ENCODE data around the gene ITGA11. TPM values are rescaled to one million over a fixed set of nuclear protein-coding genes. Genes with fewer than 3 reads are reported as not detected.

The ITGA11 gene
- total RNA-seq, 2 experiments from 2014 or later: under 0.01 TPM; not detected in 1

DNA sequence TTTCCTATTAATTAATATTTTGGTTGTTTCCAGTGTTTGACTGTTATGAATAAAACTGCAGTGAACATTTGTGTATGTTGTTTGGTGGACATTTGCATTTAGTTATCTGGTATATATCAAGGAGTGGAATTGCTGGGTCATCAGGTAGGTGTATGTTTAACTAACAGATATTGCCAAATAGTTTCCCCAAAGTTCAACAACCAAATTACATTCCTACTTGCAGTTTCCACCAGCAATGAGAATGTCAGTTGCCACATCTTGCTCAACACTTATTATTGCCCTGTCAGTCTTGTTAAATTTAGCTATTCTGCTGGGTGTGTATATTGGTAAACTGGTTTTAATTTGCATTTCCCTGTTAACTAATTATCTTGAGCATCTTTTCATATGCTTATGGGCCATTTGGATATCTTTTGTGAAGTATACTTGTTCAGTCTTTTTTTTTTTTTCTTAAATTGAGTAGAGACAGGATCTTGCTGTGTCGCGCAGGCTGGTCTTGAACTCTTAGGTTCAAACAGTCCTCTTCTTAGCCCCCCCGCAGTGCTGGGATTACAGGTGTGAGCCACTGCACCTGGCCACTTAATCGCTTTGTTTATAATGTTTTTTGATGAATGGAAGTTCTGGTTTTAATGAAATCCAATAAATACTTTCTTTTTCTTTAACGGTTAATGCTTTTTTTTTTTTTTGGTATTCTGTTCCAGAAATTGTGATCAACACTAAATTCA lies 146.5 kb downstream of the ITGA11 start:
- BruUV-seq (replicated peaks): no TSS peak
- Histone ChIP-seq H3K9me3 (ENCODE audit: low read length) (peaks cover 14% of the 10 kb centered on the region; the same call in 1 of the 2 replicates), H4K20me1 (ENCODE audit: insufficient read depth, low read length) (peaks cover 33% of the 10 kb centered on the region), H2AFZ (ENCODE audit: low read length) (no peak overlapping the region), H3K36me3 (ENCODE audit: insufficient read depth, low read length) (peaks cover 60% of the 10 kb centered on the region), H3K4me2 (ENCODE audit: low read length) (no peak overlapping the region), H3K9me2 (ENCODE audit: insufficient read depth, low read length) (no peaks in the 10 kb centered on the region), H3K4me1 (ENCODE audit: insufficient read depth, low read length, poor library complexity, severe bottlenecking) (peaks cover 18% of the 10 kb centered on the region), H3K27ac (ENCODE audit: low read depth, low read length, poor library complexity, severe bottlenecking) (no peak overlapping the region), H3K79me2 (ENCODE audit: insufficient read depth, low read depth, low read length) (peaks cover 93% of the 10 kb centered on the region), H3K4me3 (ENCODE audit: low read depth, low read length, poor library complexity, severe bottlenecking) (no peak overlapping the region)
- CTCF ChIA-PET (ENCODE audit: unreplicated experiment): no interaction called here
- no peak for DNase-seq (ENCODE audit: low spot score)
- TF ChIP-seq, protein P1, sequence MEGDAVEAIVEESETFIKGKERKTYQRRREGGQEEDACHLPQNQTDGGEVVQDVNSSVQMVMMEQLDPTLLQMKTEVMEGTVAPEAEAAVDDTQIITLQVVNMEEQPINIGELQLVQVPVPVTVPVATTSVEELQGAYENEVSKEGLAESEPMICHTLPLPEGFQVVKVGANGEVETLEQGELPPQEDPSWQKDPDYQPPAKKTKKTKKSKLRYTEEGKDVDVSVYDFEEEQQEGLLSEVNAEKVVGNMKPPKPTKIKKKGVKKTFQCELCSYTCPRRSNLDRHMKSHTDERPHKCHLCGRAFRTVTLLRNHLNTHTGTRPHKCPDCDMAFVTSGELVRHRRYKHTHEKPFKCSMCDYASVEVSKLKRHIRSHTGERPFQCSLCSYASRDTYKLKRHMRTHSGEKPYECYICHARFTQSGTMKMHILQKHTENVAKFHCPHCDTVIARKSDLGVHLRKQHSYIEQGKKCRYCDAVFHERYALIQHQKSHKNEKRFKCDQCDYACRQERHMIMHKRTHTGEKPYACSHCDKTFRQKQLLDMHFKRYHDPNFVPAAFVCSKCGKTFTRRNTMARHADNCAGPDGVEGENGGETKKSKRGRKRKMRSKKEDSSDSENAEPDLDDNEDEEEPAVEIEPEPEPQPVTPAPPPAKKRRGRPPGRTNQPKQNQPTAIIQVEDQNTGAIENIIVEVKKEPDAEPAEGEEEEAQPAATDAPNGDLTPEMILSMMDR (conservative IDR thresholded peaks at IDR 0.05; ENCODE audit: low read length): no peak
- no peak for TF ChIP-seq EZH2phosphoT487 (IDR thresholded peaks at IDR 0.05; ENCODE audit: borderline replicate concordance, low read depth, low read length)
- POLR2A ChIA-PET: no interaction called here
- intact Hi-C loops (cut with micrococcal nuclease; ENCODE audit: unreplicated experiment): no loop called here

DNA sequence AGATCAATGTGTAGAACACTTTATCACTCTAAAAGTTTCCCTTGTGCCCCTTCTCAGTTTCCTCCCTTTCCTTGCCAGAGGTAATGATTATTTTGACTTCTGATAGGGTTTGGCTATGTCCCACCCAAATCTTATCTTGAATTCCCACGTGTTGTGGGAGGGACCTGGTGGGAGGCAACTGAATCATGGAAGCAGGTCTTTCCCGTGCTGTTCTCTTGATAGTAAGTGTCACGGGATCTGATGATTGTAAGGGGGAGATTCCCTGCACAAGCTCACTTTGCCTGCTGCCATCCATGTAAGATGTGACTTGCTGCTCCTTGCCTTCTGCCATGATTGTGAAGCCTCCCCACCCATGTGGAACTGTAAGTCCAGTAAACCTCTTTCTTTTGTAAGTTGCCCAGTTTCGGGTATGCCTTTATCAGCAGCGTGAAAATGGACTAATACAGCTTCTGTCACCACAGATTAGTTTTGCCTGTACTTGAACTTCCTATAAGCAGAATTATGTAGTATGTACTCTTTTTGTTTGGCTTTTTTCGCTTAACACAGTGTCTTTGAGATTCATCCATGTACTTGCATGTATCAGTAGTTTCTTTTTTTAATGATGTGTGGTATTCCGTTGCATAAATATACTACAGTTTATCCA lies 147.2 kb downstream of the ITGA11 start:
- BruUV-seq (replicated peaks): no TSS peak
- DNase-seq (ENCODE audit: low spot score): no peak
- Histone ChIP-seq H3K4me2 (ENCODE audit: low read length) (no peak overlapping the region), H4K20me1 (ENCODE audit: insufficient read depth, low read length) (peaks cover 38% of the 10 kb centered on the region), H3K36me3 (ENCODE audit: insufficient read depth, low read length) (peaks cover 60% of the 10 kb centered on the region), H3K9me2 (ENCODE audit: insufficient read depth, low read length) (no peaks in the 10 kb centered on the region), H3K9me3 (ENCODE audit: low read length) (peaks cover 14% of the 10 kb centered on the region; the same call in 1 of the 2 replicates), H3K4me3 (ENCODE audit: low read depth, low read length, poor library complexity, severe bottlenecking) (no peak overlapping the region), H2AFZ (ENCODE audit: low read length) (no peak overlapping the region), H3K4me1 (ENCODE audit: insufficient read depth, low read length, poor library complexity, severe bottlenecking) (peaks cover 25% of the 10 kb centered on the region), H3K27ac (ENCODE audit: low read depth, low read length, poor library complexity, severe bottlenecking) (no peak overlapping the region), H3K79me2 (ENCODE audit: insufficient read depth, low read depth, low read length) (peaks cover 95% of the 10 kb centered on the region)
- TF ChIP-seq, protein P1 (conservative IDR thresholded peaks at IDR 0.05; ENCODE audit: low read length): no peak
- TF ChIP-seq EZH2phosphoT487 (IDR thresholded peaks at IDR 0.05; ENCODE audit: borderline replicate concordance, low read depth, low read length): no peak
- intact Hi-C loops (cut with micrococcal nuclease; ENCODE audit: unreplicated experiment): no loop called here
- ChIA-PET CTCF (ENCODE audit: unreplicated experiment) (no interaction called here), POLR2A (no interaction called here)

DNA sequence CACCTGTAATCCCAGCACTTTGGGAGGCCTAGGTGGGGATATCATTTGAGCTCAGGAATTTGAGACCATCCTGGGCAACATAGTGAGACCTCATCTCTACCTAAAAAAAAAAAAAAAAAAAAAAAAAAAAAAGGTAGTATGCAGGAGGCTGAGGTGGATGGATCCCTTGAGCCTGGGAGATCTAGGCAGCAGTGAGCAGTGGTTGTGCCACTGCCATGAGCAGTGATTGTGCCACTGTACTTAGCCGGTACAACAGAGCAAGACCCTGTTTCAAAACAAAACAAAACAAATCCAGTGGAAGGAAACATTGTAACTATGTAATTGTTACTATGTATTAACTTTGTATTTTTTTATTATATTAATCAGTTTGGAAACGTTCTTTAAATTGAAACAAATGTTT lies 148.6 kb downstream of the ITGA11 start:
- H3K4me2 ChIP-seq (ENCODE audit: low read length): no peak overlapping the region
- ChIA-PET CTCF (ENCODE audit: unreplicated experiment) (interaction anchor here (0.5 kb wide), 1 partner anchor 23 kb away, joined by 3 read pairs; no protein-coding TSS in a partner anchor), POLR2A (interaction anchor here (0.6 kb wide), 1 partner anchor 226 kb away, joined by 3 read pairs; no protein-coding TSS in a partner anchor)

More for the DNA sequence above, 148.6 kb downstream of the ITGA11 start:
- H3K4me1 ChIP-seq (ENCODE audit: insufficient read depth, low read length, poor library complexity, severe bottlenecking): peaks cover 25% of the 10 kb centered on the region
- peaks cover 39% of the 10 kb centered on the region for H4K20me1 ChIP-seq (ENCODE audit: insufficient read depth, low read length)
- no TSS peak for BruUV-seq (replicated peaks)
- H3K79me2 ChIP-seq (ENCODE audit: insufficient read depth, low read depth, low read length): peaks cover 99% of the 10 kb centered on the region
- no peak for DNase-seq (ENCODE audit: low spot score)
- H3K4me3 ChIP-seq (ENCODE audit: low read depth, low read length, poor library complexity, severe bottlenecking): no peak overlapping the region
- intact Hi-C loops (cut with micrococcal nuclease; ENCODE audit: unreplicated experiment): no loop called here
- no peak overlapping the region for H3K27ac ChIP-seq (ENCODE audit: low read depth, low read length, poor library complexity, severe bottlenecking)
- TF ChIP-seq, protein P1 (conservative IDR thresholded peaks at IDR 0.05; ENCODE audit: low read length): no peak
- no peak for TF ChIP-seq EZH2phosphoT487 (IDR thresholded peaks at IDR 0.05; ENCODE audit: borderline replicate concordance, low read depth, low read length)
- H3K36me3 ChIP-seq (ENCODE audit: insufficient read depth, low read length): peaks cover 52% of the 10 kb centered on the region
- H3K9me3 ChIP-seq (ENCODE audit: low read length): peaks cover 14% of the 10 kb centered on the region; the same call in 1 of the 2 replicates
- H2AFZ ChIP-seq (ENCODE audit: low read length): no peak overlapping the region
- H3K9me2 ChIP-seq (ENCODE audit: insufficient read depth, low read length): no peaks in the 10 kb centered on the region
